ENCODE measurements around the gene LCE1C. TPM values are rescaled to one million over a fixed set of nuclear protein-coding genes. Genes with fewer than 3 reads are reported as not detected.

LCE1C gene
- total RNA-seq, 1 experiment from 2014 or later = not detected

GRCh38 chr1:152768847-152769533, 37.5 kb downstream of the LCE1C start:
- ATAC-seq = no peak
- ChIA-PET CTCF (no interaction called here), POLR2A (no interaction called here)
- DNase-seq (ENCODE audit: low read depth, low spot score) = no peak
- Histone ChIP-seq H3K36me3 (ENCODE audit: control insufficient read depth, insufficient read depth, low read length) (no peaks in the 10 kb centered on the region), H3K4me1 (ENCODE audit: control insufficient read depth, insufficient read depth, low read length) (no peaks in the 10 kb centered on the region), H3K4me3 (ENCODE audit: low read depth in 2 of 2, low read length in 2 of 2) (no peak overlapping the region), H3K27me3 (ENCODE audit: control insufficient read depth, insufficient read depth, low read length) (no peaks in the 10 kb centered on the region), H3K27ac (ENCODE audit: low read length) (no peak overlapping the region), H3K9me3 (ENCODE audit: control insufficient read depth, insufficient read depth, low read depth, low read length) (no peaks in the 10 kb centered on the region)
- in situ Hi-C loops (cut with HindIII; ENCODE audit: low pct_unique_long_range_greater_than_20kb, low sequenced_read_pairs) (no loop called here), intact Hi-C loops (cut with micrococcal nuclease; ENCODE audit: unreplicated experiment) (no loop called here)
- TF ChIP-seq, protein P1, sequence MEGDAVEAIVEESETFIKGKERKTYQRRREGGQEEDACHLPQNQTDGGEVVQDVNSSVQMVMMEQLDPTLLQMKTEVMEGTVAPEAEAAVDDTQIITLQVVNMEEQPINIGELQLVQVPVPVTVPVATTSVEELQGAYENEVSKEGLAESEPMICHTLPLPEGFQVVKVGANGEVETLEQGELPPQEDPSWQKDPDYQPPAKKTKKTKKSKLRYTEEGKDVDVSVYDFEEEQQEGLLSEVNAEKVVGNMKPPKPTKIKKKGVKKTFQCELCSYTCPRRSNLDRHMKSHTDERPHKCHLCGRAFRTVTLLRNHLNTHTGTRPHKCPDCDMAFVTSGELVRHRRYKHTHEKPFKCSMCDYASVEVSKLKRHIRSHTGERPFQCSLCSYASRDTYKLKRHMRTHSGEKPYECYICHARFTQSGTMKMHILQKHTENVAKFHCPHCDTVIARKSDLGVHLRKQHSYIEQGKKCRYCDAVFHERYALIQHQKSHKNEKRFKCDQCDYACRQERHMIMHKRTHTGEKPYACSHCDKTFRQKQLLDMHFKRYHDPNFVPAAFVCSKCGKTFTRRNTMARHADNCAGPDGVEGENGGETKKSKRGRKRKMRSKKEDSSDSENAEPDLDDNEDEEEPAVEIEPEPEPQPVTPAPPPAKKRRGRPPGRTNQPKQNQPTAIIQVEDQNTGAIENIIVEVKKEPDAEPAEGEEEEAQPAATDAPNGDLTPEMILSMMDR (IDR thresholded peaks at IDR 0.05) = no peak
- no peak for TF ChIP-seq REST (IDR thresholded peaks at IDR 0.05; ENCODE audit: insufficient read depth in 1 of 2, low read depth in 2 of 2, low read length in 1 of 2)
- no peak for TF ChIP-seq SIN3A (IDR thresholded peaks at IDR 0.05; ENCODE audit: borderline replicate concordance, insufficient read depth, low read depth, low read length)
- no peak for TF ChIP-seq TCF7L2 (IDR thresholded peaks at IDR 0.05; ENCODE audit: low read depth, low read length)
- TF ChIP-seq POLR2AphosphoS5 (IDR thresholded peaks at IDR 0.05; ENCODE audit: low read depth, low read length) = no peak
- BruUV-seq (replicated peaks) = no TSS peak

GRCh38 chr1:152761609-152762213, 44.7 kb downstream of the LCE1C start:
- no TSS peak for BruUV-seq (replicated peaks)
- CTCF ChIA-PET = no interaction called here
- DNase-seq (ENCODE audit: low read depth, low spot score) = no peak
- H3K4me1 ChIP-seq (ENCODE audit: control insufficient read depth, insufficient read depth, low read length) = no peaks in the 10 kb centered on the region
- no peaks in the 10 kb centered on the region for H3K36me3 ChIP-seq (ENCODE audit: control insufficient read depth, insufficient read depth, low read length)
- no peak overlapping the region for H3K4me3 ChIP-seq (ENCODE audit: low read depth in 2 of 2, low read length in 2 of 2)
- no peaks in the 10 kb centered on the region for H3K9me3 ChIP-seq (ENCODE audit: control insufficient read depth, insufficient read depth, low read depth, low read length)
- intact Hi-C loops (cut with micrococcal nuclease; ENCODE audit: unreplicated experiment) = no loop called here
- no peaks in the 10 kb centered on the region for H3K27me3 ChIP-seq (ENCODE audit: control insufficient read depth, insufficient read depth, low read length)
- H3K27ac ChIP-seq (ENCODE audit: low read length) = no peak overlapping the region
- no peak for ATAC-seq
- TF ChIP-seq POLR2AphosphoS5 (IDR thresholded peaks at IDR 0.05; ENCODE audit: low read depth, low read length) (no peak), REST (IDR thresholded peaks at IDR 0.05; ENCODE audit: insufficient read depth in 1 of 2, low read depth in 2 of 2, low read length in 1 of 2) (no peak), TCF7L2 (IDR thresholded peaks at IDR 0.05; ENCODE audit: low read depth, low read length) (no peak), SIN3A (IDR thresholded peaks at IDR 0.05; ENCODE audit: borderline replicate concordance, insufficient read depth, low read depth, low read length) (no peak)
- TF ChIP-seq, protein P1 (IDR thresholded peaks at IDR 0.05) = no peak
- POLR2A ChIA-PET = no interaction called here
- in situ Hi-C loops (cut with HindIII; ENCODE audit: low pct_unique_long_range_greater_than_20kb, low sequenced_read_pairs) = no loop called here

Data from Panc1 (cell line).